Activated T-cell treated with anti-CD3 and anti-CD28 coated beads, Interleukin-2, amount 50 U/mL, for 72 hours (primary cell): Measurements from ENCODE around the gene VMA21. TPM values are rescaled to one million over a fixed set of nuclear protein-coding genes. Genes with fewer than 3 reads are reported as not detected.

Experiments used
- ATAC-seq, 2 donors: fragments of 150-1000 bp; cut with Tn5 transposase; replicated peaks in 1 of 2; 2 replicates each; pipeline ENCODE4 v1.10.0; 2021; ENCODE audit warnings: moderate library complexity in 2 of 2, mild to moderate bottlenecking in 1 of 2
- DNase-seq, 2 donors: peaks; one replicate each; pipeline ENCODE4 v3.0.0; 2021 to 2022; ENCODE audit warnings: mixed read lengths in 1 of 2
- H3K27ac Mint-ChIP-seq: one replicate; pipeline ENCODE4 v1.8.0; 2022; ENCODE audit warnings: mild to moderate bottlenecking, moderate library complexity, mixed read lengths
- H3K27me3 Mint-ChIP-seq: one replicate; pipeline ENCODE4 v1.8.0; 2022; ENCODE audit warnings: low read depth, mixed read lengths
- H3K36me3 Mint-ChIP-seq, 2 donors: one replicate each; pipeline ENCODE4 v1.8.0; 2022; ENCODE audit warnings: mixed read lengths in 2 of 2, mild to moderate bottlenecking in 1 of 2; ENCODE audit not compliant: insufficient read depth in 2 of 2
- H3K4me1 Mint-ChIP-seq: one replicate; pipeline ENCODE4 v1.8.0; 2022; ENCODE audit warnings: low read depth, mixed read lengths
- H3K4me3 Mint-ChIP-seq, 2 donors: one replicate each; pipeline ENCODE4 v1.8.0; 2022; ENCODE audit warnings: mild to moderate bottlenecking in 2 of 2, mixed read lengths in 2 of 2, moderate library complexity in 2 of 2
- H3K9me3 Mint-ChIP-seq, 2 donors: one replicate each; pipeline ENCODE4 v1.8.0; 2022; ENCODE audit warnings: mixed read lengths in 2 of 2
- total RNA-seq, 2 donors: library from RNA; stranded (reverse); gene quantifications; one replicate each; pipeline ENCODE4 v1.2.3, GENCODE V29; 2022

The VMA21 gene, protein sequence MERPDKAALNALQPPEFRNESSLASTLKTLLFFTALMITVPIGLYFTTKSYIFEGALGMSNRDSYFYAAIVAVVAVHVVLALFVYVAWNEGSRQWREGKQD
- 10 to 100 TPM; 29.3 to 30.6 TPM for total RNA-seq

DNA sequence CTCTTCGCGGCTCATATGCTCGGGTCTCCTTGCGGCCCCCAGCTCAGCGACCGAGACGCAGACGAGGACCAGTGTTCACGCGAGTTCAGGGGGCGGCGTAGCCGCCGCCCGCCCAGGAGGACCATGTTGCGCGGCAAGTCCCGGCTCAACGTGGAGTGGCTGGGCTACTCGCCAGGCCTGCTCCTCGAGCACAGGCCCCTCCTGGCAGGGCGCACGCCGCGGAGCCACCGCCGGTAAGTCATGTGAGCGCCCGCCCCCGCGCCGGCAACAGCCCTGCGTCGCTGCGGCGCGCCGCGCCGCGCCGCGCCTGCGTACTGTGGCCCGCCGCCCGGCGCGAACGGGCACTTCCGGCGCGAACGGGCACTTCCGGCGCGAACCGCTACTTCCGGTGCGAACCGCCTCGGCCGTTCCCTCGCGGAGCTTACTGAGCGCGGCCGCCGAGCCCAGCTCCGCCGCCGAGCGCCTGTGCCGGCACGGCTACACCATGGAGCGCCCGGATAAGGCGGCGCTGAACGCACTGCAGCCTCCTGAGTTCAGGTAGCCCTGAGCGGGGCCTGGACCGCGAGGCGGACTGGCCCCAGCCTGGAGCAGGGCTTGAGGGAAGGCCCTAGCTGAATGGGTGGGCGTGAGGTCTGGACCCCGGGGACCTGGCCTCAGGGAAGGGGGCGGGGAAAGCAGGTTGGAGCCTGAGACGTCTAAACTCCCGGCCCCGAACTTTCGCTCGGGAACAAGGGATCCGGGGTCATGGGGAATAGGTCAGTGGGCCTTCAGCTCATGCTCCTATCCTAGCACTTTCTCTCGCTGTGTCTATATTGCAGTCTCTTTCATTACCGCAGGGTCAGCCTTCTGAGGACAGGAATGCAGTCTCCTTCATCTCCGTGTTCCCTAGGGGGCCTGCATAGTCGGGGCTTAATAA is at the start of gene VMA21:
Gene VMA21 (plus strand): TSS at position 382 of the 916 bp plus-strand sequence. CDS start 103 bp downstream, at position 485.
- Mint-ChIP-seq H3K9me3 (no peaks in the 10 kb centered on the region), H3K27ac (peak within 1 kb of the TSS; percentile 98), H3K36me3 (peaks cover 0 to 7% of the 10 kb centered on the region in 2 donors), H3K4me3 (peak within 1 kb of the TSS; percentile 89 to 91), H3K27me3 (peaks cover 6% of the 10 kb centered on the region), H3K4me1 (peaks cover 44% of the 10 kb centered on the region)
- DNase-seq, result peak; percentile 86 to 87
- ATAC-seq, result peak; percentile 85

DNA sequence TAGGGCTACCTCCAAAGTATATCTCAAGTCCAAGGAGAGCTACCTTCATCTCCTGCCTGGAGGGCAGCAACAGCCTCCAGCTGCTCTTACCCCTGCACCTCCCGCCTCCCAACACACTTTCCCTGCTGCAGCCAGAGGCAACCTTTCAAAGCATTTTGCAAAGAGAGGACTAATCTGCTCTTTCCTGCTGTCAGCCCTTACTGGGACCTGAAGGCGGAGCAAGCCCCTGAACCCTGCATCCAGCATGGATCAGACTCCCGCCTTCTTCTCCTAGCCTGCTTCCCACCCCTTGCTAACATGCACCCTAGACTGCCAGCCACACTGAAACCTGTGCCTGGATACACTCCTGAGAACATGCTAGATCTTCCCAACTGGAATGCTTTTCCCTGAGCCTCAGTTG is 37.7 kb upstream of the VMA21 start:
- Mint-ChIP-seq H3K27ac (no peak overlapping the region), H3K4me3 (no peak overlapping the region), H3K9me3 (no peaks in the 10 kb centered on the region), H3K36me3 (no peaks in the 10 kb centered on the region), H3K27me3 (peaks cover 38% of the 10 kb centered on the region), H3K4me1 (no peaks in the 10 kb centered on the region)
- DNase-seq (no peak), ATAC-seq (no peak)

DNA sequence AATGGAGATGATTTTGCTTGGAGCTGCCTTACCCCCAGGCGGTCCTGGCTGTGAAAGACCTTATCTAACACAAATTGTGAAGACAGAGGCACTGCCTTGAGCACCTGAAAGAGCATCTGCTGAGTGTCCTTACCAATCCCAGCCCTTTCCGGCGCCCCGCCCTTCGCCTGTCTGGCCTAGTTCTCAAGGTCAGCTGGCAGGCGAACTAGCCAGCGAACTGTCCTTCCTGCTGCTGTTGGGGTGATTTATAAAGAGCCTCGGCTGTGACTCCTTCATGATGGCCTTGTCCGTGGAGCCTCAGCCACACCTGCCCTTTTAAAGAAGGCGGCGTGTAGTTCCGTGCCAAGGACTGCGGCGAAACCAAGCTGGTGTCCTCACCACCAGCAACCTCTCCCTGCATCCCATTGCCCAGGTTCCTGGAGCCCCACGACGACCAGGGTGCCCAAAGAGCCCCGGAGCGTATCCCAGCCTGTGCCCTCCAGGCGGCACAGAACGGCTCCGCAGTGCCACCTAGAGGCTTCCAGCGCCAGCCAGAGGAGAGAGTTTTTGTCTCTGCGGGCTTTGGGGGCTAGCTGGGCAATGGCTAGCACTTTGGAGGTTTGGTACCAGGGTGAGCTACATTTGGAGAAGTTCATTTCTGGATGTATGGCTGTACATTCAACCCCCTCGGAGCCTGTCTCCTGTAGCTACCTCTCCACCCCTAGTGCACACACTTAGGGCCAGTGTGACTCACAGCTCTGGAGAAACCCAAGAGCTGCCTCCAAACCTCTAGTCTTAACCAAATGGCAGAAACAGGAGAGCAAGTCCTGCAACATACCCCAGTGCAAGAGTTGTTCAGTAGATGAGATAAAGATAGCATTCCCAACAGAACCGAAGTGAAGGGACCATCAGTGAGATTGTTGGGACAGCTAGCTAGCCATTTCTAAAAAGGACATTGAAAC is 36.8 kb upstream of the VMA21 start:
- Mint-ChIP-seq H3K36me3 (no peaks in the 10 kb centered on the region), H3K9me3 (no peaks in the 10 kb centered on the region), H3K4me3 (peak overlapping the region; percentile 53 to 58), H3K4me1 (peaks cover under 1% of the 10 kb centered on the region), H3K27me3 (peaks cover 33% of the 10 kb centered on the region), H3K27ac (no peak overlapping the region)
- ATAC-seq (peak; percentile 66 to 73), DNase-seq (peak; percentile 26 to 48)

DNA sequence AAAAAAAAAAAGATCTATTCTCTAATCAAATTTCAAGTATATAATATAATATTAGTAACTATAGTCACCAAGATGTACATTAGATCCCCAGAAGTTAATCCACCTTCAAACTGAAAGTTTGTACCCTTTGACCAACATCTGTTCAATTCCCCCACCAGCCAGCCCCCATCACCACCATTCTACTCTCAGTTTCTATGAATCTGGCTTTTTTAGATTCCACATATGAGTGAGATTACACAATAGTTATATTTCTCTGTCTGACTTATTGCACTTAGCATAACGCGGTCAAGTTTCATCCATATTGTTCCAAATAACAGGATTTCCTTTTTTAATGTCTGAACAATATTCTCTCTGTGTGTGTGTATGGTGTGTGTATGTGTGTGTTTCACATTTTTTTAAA is 33.7 kb upstream of the VMA21 start:
- H3K4me3 Mint-ChIP-seq, result no peak overlapping the region

DNA sequence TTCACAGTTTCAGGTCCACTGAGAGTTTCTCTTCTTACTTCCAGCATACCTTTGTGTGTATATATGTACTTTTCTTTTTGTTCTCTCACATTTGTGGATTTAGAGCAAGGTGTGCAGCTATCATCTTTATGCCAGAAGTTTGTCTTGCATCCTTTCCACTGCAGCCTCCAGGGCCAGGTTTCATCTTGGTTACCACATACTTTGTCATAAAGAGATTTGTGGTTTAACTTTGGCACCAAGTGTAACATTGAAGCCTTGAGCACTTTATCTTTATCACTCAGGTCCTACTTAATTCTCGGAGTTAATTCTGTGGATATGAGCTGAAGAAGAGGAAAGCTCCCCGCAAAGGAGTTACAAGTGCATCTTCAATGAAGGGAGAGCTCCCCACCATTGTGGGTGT is 31.4 kb upstream of the VMA21 start:
- Mint-ChIP-seq H3K4me1 (peaks cover 6% of the 10 kb centered on the region), H3K9me3 (peaks cover 0 to 2% of the 10 kb centered on the region in 2 donors), H3K27me3 (peaks cover 29% of the 10 kb centered on the region), H3K36me3 (no peaks in the 10 kb centered on the region), H3K4me3 (no peak overlapping the region), H3K27ac (no peak overlapping the region)
- ATAC-seq (no peak), DNase-seq (no peak)

More for the DNA sequence above, 33.7 kb upstream of the VMA21 start:
- Mint-ChIP-seq H3K4me1 (peaks cover 6% of the 10 kb centered on the region), H3K36me3 (no peaks in the 10 kb centered on the region), H3K27ac (no peak overlapping the region), H3K9me3 (no peaks in the 10 kb centered on the region), H3K27me3 (peaks cover 31% of the 10 kb centered on the region)
- no peak for ATAC-seq
- DNase-seq, result no peak

DNA sequence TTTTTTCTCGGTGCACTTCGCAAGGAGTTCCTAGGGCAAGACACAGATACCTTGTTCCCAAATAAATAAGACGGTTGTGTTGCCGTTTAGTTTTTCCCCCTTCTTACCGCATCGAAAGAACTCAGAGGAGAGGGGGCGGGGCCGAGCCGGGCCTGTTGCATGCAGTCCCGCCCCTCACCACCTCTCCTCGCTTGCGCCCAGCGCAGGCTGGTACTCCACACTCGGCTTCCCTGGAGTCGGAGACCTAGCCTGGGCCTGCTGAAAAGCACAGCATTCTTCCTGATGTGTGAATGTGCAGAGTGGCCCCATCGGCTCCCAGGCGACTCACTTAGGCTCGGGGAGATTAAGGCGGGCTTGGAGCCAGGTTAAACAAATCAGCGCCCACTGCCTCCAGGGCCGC is 26.1 kb upstream of the VMA21 start:
- peak; percentile 10 to 14 for DNase-seq
- Mint-ChIP-seq H3K9me3 (peaks cover 0 to 2% of the 10 kb centered on the region in 2 donors), H3K27ac (no peak overlapping the region), H3K36me3 (no peaks in the 10 kb centered on the region), H3K27me3 (peaks cover 55% of the 10 kb centered on the region), H3K4me1 (no peaks in the 10 kb centered on the region), H3K4me3 (peak overlapping the region in 1 of 2 donors; percentile 7)
- ATAC-seq, result peak in 1 of 2 donors; percentile 39

DNA sequence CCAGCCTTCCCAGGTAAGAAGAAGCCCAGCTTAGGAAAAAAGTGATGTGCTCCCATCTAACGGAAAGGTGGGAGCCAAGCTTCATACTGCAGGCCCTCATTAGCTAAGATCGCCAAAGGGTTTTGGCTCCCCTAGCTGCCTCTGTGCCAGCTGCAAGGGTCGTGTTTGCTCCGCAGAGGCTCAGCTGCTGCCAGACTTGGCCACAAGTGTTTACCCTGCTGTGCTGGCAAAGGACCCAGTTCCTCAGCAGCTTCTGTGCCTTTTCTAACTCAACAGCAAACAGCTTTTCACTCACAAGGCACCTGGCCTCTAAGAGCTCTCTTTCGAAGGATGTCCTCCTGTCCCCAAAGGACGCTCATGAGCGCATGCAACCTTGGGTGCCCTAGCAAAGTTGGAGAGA is 12.2 kb upstream of the VMA21 start:
- Mint-ChIP-seq H3K27ac (no peak overlapping the region), H3K4me3 (no peak overlapping the region), H3K27me3 (peaks cover 25% of the 10 kb centered on the region), H3K9me3 (no peaks in the 10 kb centered on the region), H3K4me1 (no peaks in the 10 kb centered on the region), H3K36me3 (no peaks in the 10 kb centered on the region)
- DNase-seq (no peak), ATAC-seq (no peak)

DNA sequence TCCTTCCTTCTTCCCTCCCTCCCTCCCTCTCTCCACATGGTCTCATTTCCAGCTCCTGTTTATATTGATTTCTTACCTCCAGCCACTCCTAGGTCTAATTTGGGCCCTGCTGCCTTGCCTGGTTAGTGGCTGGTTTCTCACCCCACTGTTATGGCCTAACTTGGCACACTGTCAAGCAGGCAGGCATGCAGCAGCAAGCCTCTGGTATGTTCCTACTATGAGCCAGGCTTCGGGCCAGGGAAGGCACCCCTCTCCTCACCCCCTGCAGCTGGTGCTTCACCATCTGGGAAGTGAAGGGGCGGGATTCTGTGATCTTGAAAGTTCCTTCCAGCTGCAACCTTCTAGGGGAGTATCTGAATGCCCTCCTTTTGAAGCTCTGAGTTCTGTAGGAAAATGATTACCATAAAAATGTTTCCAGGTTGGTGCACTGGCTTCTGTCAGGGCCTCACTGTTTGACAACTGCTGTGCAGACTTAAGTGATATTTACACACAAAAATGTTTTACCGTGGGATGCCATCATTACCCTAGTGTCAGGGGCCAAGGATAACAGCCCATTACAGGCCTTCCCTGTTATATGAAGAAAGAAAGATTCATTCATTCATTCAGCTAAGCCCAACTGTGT is 10.1 kb upstream of the VMA21 start:
- H3K36me3 Mint-ChIP-seq, result no peaks in the 10 kb centered on the region
- H3K9me3 Mint-ChIP-seq, result no peaks in the 10 kb centered on the region
- no peak overlapping the region for H3K27ac Mint-ChIP-seq
- DNase-seq (no peak), ATAC-seq (no peak)
- H3K4me3 Mint-ChIP-seq, result no peak overlapping the region
- no peaks in the 10 kb centered on the region for H3K4me1 Mint-ChIP-seq
- peaks cover 25% of the 10 kb centered on the region for H3K27me3 Mint-ChIP-seq

DNA sequence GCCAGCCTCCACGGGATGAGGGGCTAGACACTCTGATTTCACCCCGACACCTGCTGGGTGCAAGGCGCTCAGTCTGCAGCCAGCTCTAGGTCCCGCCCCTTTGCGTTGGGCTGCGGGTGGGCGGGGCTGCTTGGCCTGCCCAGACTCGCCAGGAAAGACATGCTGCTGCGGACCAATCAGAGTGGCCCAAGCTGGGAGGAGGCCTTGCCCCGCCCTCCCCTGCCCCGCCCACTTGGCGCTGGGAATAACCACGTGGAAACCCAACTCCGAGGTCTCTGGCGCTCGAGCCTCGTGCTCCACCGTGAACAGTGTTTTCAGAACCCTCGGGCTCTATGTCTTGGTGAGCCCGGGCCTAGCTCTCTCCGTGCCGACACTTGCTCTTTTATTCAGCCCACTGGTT is 5.3 kb upstream of the VMA21 start:
- ATAC-seq, result no peak

DNA sequence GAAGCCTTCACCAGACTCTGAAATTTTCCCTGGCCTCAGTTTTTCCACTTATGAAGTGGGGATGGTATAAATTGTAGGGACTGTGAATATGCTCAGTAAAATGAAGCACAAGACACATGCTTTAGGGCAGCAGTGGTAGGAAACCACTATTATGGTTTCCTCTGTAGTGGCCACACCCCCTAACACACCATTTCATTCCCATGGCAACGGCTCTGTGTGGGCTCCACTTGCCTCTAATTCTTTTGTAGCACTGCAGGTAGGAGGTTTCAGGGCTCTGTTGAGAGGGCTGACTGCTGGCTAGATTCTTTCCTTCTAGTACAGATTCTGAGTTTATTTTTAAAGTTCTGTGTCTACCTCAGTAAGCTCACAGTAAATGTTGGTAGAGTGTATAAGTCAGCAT is 3.5 kb upstream of the VMA21 start:
- Mint-ChIP-seq H3K27me3 (no peaks in the 10 kb centered on the region), H3K4me3 (peak overlapping the region; percentile 56 to 78), H3K27ac (peak overlapping the region; percentile 87), H3K36me3 (peaks cover 0 to 4% of the 10 kb centered on the region in 2 donors), H3K4me1 (peaks cover 18% of the 10 kb centered on the region), H3K9me3 (no peaks in the 10 kb centered on the region)
- ATAC-seq, result peak; percentile 59 to 62
- peak; percentile 51 to 55 for DNase-seq

More for the DNA sequence above, 5.3 kb upstream of the VMA21 start:
- no peaks in the 10 kb centered on the region for H3K36me3 Mint-ChIP-seq
- H3K4me3 Mint-ChIP-seq, result no peak overlapping the region
- no peak for DNase-seq
- no peaks in the 10 kb centered on the region for H3K9me3 Mint-ChIP-seq
- H3K27me3 Mint-ChIP-seq, result no peaks in the 10 kb centered on the region
- peaks cover 9% of the 10 kb centered on the region for H3K4me1 Mint-ChIP-seq
- no peak overlapping the region for H3K27ac Mint-ChIP-seq

DNA sequence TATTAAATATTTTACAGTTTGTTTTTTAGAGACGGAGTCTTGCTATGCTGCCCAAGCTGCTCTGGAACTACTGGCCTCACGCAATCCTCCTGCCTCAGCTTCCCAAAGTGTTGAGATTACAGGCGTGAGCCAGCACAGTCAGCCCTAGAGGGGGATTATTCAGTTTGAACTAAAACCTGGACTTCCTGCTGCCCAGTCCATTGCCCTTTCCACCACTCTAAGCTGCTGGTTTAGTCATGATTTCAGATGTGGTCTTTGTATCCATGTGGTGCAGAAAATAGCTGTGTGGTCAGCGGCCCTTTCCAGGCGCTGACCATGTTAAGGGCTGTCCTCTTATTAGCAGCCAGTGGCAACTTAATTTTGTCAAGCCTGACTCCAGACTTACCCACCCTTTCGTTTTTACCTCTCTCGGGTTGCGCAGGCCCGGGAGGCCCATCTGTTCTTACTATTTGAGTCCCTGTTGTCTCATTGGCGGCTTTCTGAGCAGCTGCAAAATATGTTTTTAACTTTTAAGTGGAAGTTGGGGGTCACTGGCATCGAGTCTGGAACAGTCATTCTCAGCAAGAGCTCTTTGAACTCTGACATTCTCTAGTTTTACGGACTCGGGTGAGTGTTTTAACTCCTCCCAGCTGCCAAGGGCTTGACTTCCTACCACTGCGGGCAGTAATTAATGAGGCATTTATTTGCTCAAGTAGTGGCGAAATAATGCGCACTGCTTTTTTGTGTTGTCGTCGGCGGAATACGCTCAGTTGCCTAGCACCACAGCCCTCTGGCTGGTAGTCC is 773 bp upstream of the VMA21 start:
- peaks cover 43% of the 10 kb centered on the region for H3K4me1 Mint-ChIP-seq
- peaks cover 6% of the 10 kb centered on the region for H3K27me3 Mint-ChIP-seq
- H3K4me3 Mint-ChIP-seq, result peak overlapping the region; percentile 89 to 91
- H3K36me3 Mint-ChIP-seq, result peaks cover 0 to 7% of the 10 kb centered on the region in 2 donors
- peak overlapping the region; percentile 98 for H3K27ac Mint-ChIP-seq
- peak; percentile 36 to 38 for ATAC-seq
- peak; percentile 45 to 48 for DNase-seq
- H3K9me3 Mint-ChIP-seq, result no peaks in the 10 kb centered on the region

DNA sequence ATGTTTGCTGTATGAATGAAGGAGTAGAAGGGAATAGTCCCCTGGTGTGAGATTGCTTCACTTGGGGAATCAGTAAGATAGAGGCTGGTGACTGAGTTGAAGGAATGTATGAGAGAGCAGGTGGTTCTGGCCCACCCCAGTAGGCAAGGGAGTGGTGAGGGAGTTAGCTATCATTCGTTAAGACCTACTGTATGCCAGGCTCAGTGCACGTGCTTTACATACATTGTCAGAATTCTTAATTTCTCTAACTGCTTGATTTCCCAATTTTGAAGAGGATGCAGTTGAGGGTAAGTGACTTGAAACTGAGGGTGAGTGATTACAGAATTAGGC is 700 bp downstream of the VMA21 start:
- DNase-seq (peak in 1 of 2 donors; percentile 3), ATAC-seq (peak in 1 of 2 donors; percentile 18)
- peak overlapping the region; percentile 78 for H3K27ac Mint-ChIP-seq
- H3K4me3 Mint-ChIP-seq, result peak overlapping the region; percentile 88 to 89
- H3K36me3 Mint-ChIP-seq, result peaks cover 0 to 7% of the 10 kb centered on the region in 2 donors
- no peaks in the 10 kb centered on the region for H3K9me3 Mint-ChIP-seq
- H3K4me1 Mint-ChIP-seq, result peaks cover 44% of the 10 kb centered on the region
- peaks cover 6% of the 10 kb centered on the region for H3K27me3 Mint-ChIP-seq
